Small intestine (tissue), 7 donors: ENCODE measurements around the gene EGFL6. TPM values are rescaled to one million over a fixed set of nuclear protein-coding genes. Genes with fewer than 3 reads are reported as not detected.
A peak's percentile ranks its signal among the peaks of the same experiment; 100 is the strongest.

Experiments used
- DNase-seq, 2 donors: peaks; one replicate each; pipeline versions ENCODE4 v3.0.0 to v3.0.0-alpha.2; 2013
- FAIRE-seq: peaks from 2 replicates; lab custom pipeline; 2012; peaks lifted over from hg19 to GRCh38; lab: Jason Lieb, UNC
- H3K27ac ChIP-seq, 3 donors: one replicate each; pipeline ENCODE4 v1.5.1; 2013; ENCODE audit warnings: low read length in 2 of 3, mild to moderate bottlenecking in 2 of 3, control low read depth in 1 of 3, inconsistent platforms in 1 of 3, low read depth in 1 of 3, moderate library complexity in 1 of 3
- H3K27me3 ChIP-seq, 3 donors: one replicate each; pipeline ENCODE4 v1.6.1; 2013; ENCODE audit warnings: low read length in 3 of 3, inconsistent platforms in 1 of 3; ENCODE audit not compliant: control insufficient read depth in 3 of 3, insufficient read depth in 3 of 3
- H3K36me3 ChIP-seq, 3 donors: one replicate each; pipeline ENCODE4 v1.6.1; 2013; ENCODE audit warnings: low read length in 3 of 3, inconsistent platforms in 1 of 3, low read depth in 1 of 3, mild to moderate bottlenecking in 1 of 3, moderate library complexity in 1 of 3; ENCODE audit not compliant: control insufficient read depth in 3 of 3, insufficient read depth in 2 of 3
- H3K4me1 ChIP-seq, 3 donors: one replicate each; pipeline ENCODE4 v1.6.1; 2013; ENCODE audit warnings: low read length in 2 of 3, inconsistent platforms in 1 of 3, low read depth in 1 of 3, mild to moderate bottlenecking in 1 of 3, moderate library complexity in 1 of 3; ENCODE audit not compliant: control insufficient read depth in 3 of 3, insufficient read depth in 2 of 3
- H3K4me3 ChIP-seq, 3 donors: one replicate each; pipeline ENCODE4 v1.5.1; 2013; ENCODE audit warnings: low read length in 3 of 3, control low read depth in 1 of 3, inconsistent platforms in 1 of 3, low read depth in 1 of 3, mild to moderate bottlenecking in 1 of 3, moderate library complexity in 1 of 3
- H3K9me3 ChIP-seq, 2 donors: one replicate each; pipeline ENCODE4 v1.6.1; 2013; ENCODE audit warnings: low read depth in 1 of 2, low read length in 1 of 2; ENCODE audit not compliant: control insufficient read depth in 2 of 2, insufficient read depth in 1 of 2
- WGBS, 3 donors: extraction: QIAGEN DNeasy Blood & Tissue Kit; methylation state at CpG; one replicate each; pipeline ENCODE4 v1.1.7; 2013; 5-methylcytosine and 5-hydroxymethylcytosine counted together
- polyA plus RNA-seq, 4 donors: library from polyadenylated mRNA; stranded (reverse) in 3 of 4; unstranded in 1 of 4; fragments of 200-250 nt in 3 of 4; fragments of 120-200 nt in 1 of 4; gene quantifications; one replicate each; pipeline versions ENCODE4 v1.2.1 to v1.2.3, GENCODE V29; 2013
- donor health status: healthy with polysubstance abuse.
- donor health status: control.
- donor health status: control.
- donor health status: Bipolar disorder and iron deficiency.
- donor health status: healthy.

Gene EGFL6
- polyA plus RNA-seq, 4 donors: 0.69 to 0.72 TPM; not detected in 2

GRCh38 chrX:13649838-13650237 lies 80.4 kb downstream of the EGFL6 start:
- H3K4me1 ChIP-seq: peaks cover 0 to 15% (median 0%) of the 10 kb centered on the region in 3 donors
- WGBS, 3 donors: 66 to 77% (median 68%) methylated on average over 5 of the region's 5 CpGs
- FAIRE-seq (no peak), DNase-seq (no peak)
- no peak overlapping the region for H3K27ac ChIP-seq
- no peak overlapping the region for H3K4me3 ChIP-seq
- H3K36me3 ChIP-seq: no peaks in the 10 kb centered on the region
- H3K27me3 ChIP-seq: no peaks in the 10 kb centered on the region
- H3K9me3 ChIP-seq: no peaks in the 10 kb centered on the region

- H3K27me3 ChIP-seq: no peaks in the 10 kb centered on the region
- 95 to 97% (median 97%) methylated on average over 1 of the region's 1 CpG for WGBS, 3 donors
- H3K4me1 ChIP-seq: peaks cover 0 to 15% (median 0%) of the 10 kb centered on the region in 3 donors
- H3K4me3 ChIP-seq: no peak overlapping the region
- no peaks in the 10 kb centered on the region for H3K9me3 ChIP-seq
- FAIRE-seq (no peak), DNase-seq (no peak)
- no peaks in the 10 kb centered on the region for H3K36me3 ChIP-seq
- no peak overlapping the region for H3K27ac ChIP-seq
These were observed 80.9 kb downstream of the EGFL6 start for GRCh38 chrX:13650318-13650717.

GRCh38 chrX:13651150-13651549 lies 81.7 kb downstream of the EGFL6 start:
- Histone ChIP-seq H3K36me3 (peaks cover 0 to 4% (median 0%) of the 10 kb centered on the region in 3 donors), H3K27me3 (no peaks in the 10 kb centered on the region), H3K4me1 (peaks cover 0 to 15% (median 0%) of the 10 kb centered on the region in 3 donors), H3K27ac (no peak overlapping the region), H3K9me3 (no peaks in the 10 kb centered on the region), H3K4me3 (no peak overlapping the region)
- no peak for DNase-seq
- FAIRE-seq: no peak
- 61 to 90% (median 63%) methylated on average over 3 of the region's 3 CpGs for WGBS, 3 donors

- Histone ChIP-seq H3K4me3 (peak overlapping the region in 2 of 3 donors; percentile 9 to 44), H3K27me3 (no peaks in the 10 kb centered on the region), H3K27ac (peak overlapping the region; percentile 47 to 94 (median 81)), H3K9me3 (no peaks in the 10 kb centered on the region), H3K36me3 (peaks cover 0 to 4% (median 0%) of the 10 kb centered on the region in 3 donors), H3K4me1 (peaks cover 0 to 13% (median 0%) of the 10 kb centered on the region in 3 donors)
- WGBS, 3 donors: 31 to 48% (median 41%) methylated on average over 7 of the region's 7 CpGs
- FAIRE-seq (no peak), DNase-seq (no peak)
These were observed 82.9 kb downstream of the EGFL6 start for GRCh38 chrX:13652287-13652793.

GRCh38 chrX:13652850-13653693 lies 83.7 kb downstream of the EGFL6 start, which contains the start of gene TCEANC:
TCEANC (plus strand) TSS chrX:13653141; CDS start chrX:13662509, 9,368 bp downstream.
- WGBS, 3 donors: 0 to 2% (median 1%) methylated on average over 51 to 54 of the region's 54 CpGs
- peak within 1 kb of the TSS; percentile 46 to 83 (median 58) for H3K4me3 ChIP-seq
- H3K27ac ChIP-seq: peak within 1 kb of the TSS; percentile 90 to 99 (median 97)
- no peaks in the 10 kb centered on the region for H3K9me3 ChIP-seq
- peaks cover 0 to 4% (median 0%) of the 10 kb centered on the region in 3 donors for H3K36me3 ChIP-seq
- DNase-seq: peak; percentile 93 to 94
- H3K27me3 ChIP-seq: no peaks in the 10 kb centered on the region
- H3K4me1 ChIP-seq: peaks cover 0 to 10% (median 0%) of the 10 kb centered on the region in 3 donors
- FAIRE-seq: peak; percentile 96

GRCh38 chrX:13654116-13654515 lies 84.7 kb downstream of the EGFL6 start:
- FAIRE-seq: no peak
- Histone ChIP-seq H3K27me3 (no peaks in the 10 kb centered on the region), H3K4me1 (peaks cover 0 to 7% (median 0%) of the 10 kb centered on the region in 3 donors), H3K27ac (peak overlapping the region in 1 of 3 donors; percentile 97), H3K4me3 (peak overlapping the region in 1 of 3 donors; percentile 83), H3K36me3 (peaks cover 0 to 4% (median 0%) of the 10 kb centered on the region in 3 donors), H3K9me3 (no peaks in the 10 kb centered on the region)
- DNase-seq: no peak

GRCh38 chrX:13655674-13656073 lies 86.3 kb downstream of the EGFL6 start:
- DNase-seq (no peak), FAIRE-seq (no peak)
- Histone ChIP-seq H3K4me3 (no peak overlapping the region), H3K36me3 (peaks cover 0 to 6% (median 2%) of the 10 kb centered on the region in 3 donors), H3K27ac (no peak overlapping the region), H3K4me1 (peaks cover 0 to 7% (median 0%) of the 10 kb centered on the region in 3 donors), H3K27me3 (no peaks in the 10 kb centered on the region), H3K9me3 (no peaks in the 10 kb centered on the region)
- 80 to 96% (median 85%) methylated on average over 3 of the region's 3 CpGs for WGBS, 3 donors

- peaks cover 0 to 6% (median 2%) of the 10 kb centered on the region in 3 donors for H3K36me3 ChIP-seq
- no peak overlapping the region for H3K27ac ChIP-seq
These were observed 89.2 kb downstream of the EGFL6 start for GRCh38 chrX:13658602-13659001.

More at GRCh38 chrX:13658602-13659001, 89.2 kb downstream of the EGFL6 start:
- FAIRE-seq (peak; percentile 65), DNase-seq (peak; percentile 42 to 55)
- H3K27me3 ChIP-seq: no peaks in the 10 kb centered on the region
- H3K4me1 ChIP-seq: peaks cover 0 to 3% (median 0%) of the 10 kb centered on the region in 3 donors
- 2 to 8% (median 7%) methylated on average over 2 of the region's 2 CpGs for WGBS, 3 donors
- H3K9me3 ChIP-seq: no peaks in the 10 kb centered on the region
- no peak overlapping the region for H3K4me3 ChIP-seq
